ENCODE measurements around the gene CAB39. TPM values are rescaled to one million over a fixed set of nuclear protein-coding genes. Genes with fewer than 3 reads are reported as not detected.
A peak's percentile ranks its signal among the peaks of the same experiment; 100 is the strongest.

Gene CAB39
- total RNA-seq, 1 donor, result 53.2 TPM

DNA sequence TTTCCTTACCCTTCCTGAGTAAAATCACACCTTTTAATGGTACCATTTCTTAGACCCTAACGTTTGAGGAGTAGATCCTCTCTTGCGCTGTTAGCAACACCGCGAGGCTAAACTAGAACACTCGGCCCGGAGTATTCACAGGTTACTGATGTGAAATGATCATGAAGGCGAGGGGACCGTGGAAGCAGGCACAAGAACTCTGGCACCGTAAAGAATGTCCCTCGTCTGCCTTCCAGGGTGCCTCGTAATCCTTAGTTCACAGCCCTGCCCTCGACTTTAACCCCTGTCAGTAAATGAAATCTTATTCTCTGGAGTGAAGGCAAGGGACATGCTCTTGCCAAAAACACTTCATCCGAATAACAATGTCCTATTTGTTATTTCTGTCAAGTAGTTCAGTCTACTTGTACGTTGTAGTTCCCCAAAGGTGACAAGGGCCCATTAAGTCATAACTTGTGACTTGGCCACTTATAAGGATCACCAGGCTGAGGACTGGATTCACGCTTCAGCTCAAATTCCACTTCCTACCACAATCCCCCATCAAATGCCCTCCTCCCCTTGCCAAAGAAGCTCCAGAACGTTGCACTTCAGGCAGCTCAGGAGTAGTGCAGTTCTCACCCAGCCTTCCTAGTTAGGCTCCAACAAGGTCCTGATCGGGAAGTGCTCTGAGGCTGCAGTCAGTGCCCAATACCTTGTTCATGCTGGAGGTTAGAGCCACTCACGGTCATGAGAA is 108.8 kb downstream of the CAB39 start:
- no peak overlapping the region for H2AFZ ChIP-seq (ENCODE audit: low read length)
- no peak overlapping the region for H3K27ac ChIP-seq (ENCODE audit: low read depth, low read length)
- H3K27me3 ChIP-seq (ENCODE audit: insufficient read depth, low read length), result peaks cover 9% of the 10 kb centered on the region
- no peaks in the 10 kb centered on the region for H3K9me3 ChIP-seq (ENCODE audit: low read depth, low read length)
- H3K4me1 ChIP-seq (ENCODE audit: insufficient read depth, low read length), result no peaks in the 10 kb centered on the region
- H3K4me3 ChIP-seq (ENCODE audit: insufficient read depth, low read length), result no peak overlapping the region
- DNase-seq (ENCODE audit: insufficient read length, low spot score, missing footprints), result no peak
- no peaks in the 10 kb centered on the region for H3K79me2 ChIP-seq (ENCODE audit: insufficient read depth, low read length)
- TF ChIP-seq, protein P1, sequence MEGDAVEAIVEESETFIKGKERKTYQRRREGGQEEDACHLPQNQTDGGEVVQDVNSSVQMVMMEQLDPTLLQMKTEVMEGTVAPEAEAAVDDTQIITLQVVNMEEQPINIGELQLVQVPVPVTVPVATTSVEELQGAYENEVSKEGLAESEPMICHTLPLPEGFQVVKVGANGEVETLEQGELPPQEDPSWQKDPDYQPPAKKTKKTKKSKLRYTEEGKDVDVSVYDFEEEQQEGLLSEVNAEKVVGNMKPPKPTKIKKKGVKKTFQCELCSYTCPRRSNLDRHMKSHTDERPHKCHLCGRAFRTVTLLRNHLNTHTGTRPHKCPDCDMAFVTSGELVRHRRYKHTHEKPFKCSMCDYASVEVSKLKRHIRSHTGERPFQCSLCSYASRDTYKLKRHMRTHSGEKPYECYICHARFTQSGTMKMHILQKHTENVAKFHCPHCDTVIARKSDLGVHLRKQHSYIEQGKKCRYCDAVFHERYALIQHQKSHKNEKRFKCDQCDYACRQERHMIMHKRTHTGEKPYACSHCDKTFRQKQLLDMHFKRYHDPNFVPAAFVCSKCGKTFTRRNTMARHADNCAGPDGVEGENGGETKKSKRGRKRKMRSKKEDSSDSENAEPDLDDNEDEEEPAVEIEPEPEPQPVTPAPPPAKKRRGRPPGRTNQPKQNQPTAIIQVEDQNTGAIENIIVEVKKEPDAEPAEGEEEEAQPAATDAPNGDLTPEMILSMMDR (IDR thresholded peaks at IDR 0.05; ENCODE audit: extremely low read depth, low read depth, low read length), result no peak
- H3K36me3 ChIP-seq (ENCODE audit: insufficient read depth, low read length), result peaks cover 25% of the 10 kb centered on the region
- no peak overlapping the region for H3K4me2 ChIP-seq (ENCODE audit: insufficient read depth, low read length)
- peaks cover 3% of the 10 kb centered on the region for H4K20me1 ChIP-seq (ENCODE audit: insufficient read depth, low read length)

- H4K20me1 ChIP-seq (ENCODE audit: insufficient read depth, low read length), result peaks cover 3% of the 10 kb centered on the region
- peaks cover 16% of the 10 kb centered on the region for H3K27me3 ChIP-seq (ENCODE audit: insufficient read depth, low read length)
- no peak overlapping the region for H3K4me3 ChIP-seq (ENCODE audit: insufficient read depth, low read length)
- TF ChIP-seq, protein P1 (IDR thresholded peaks at IDR 0.05; ENCODE audit: extremely low read depth, low read depth, low read length), result no peak
- H3K27ac ChIP-seq (ENCODE audit: low read depth, low read length), result no peak overlapping the region
- no peak for DNase-seq (ENCODE audit: insufficient read length, low spot score, missing footprints)
- H3K36me3 ChIP-seq (ENCODE audit: insufficient read depth, low read length), result peaks cover 22% of the 10 kb centered on the region
- no peak overlapping the region for H3K4me2 ChIP-seq (ENCODE audit: insufficient read depth, low read length)
- no peak overlapping the region for H2AFZ ChIP-seq (ENCODE audit: low read length)
- no peaks in the 10 kb centered on the region for H3K79me2 ChIP-seq (ENCODE audit: insufficient read depth, low read length)
- no peaks in the 10 kb centered on the region for H3K4me1 ChIP-seq (ENCODE audit: insufficient read depth, low read length)
- no peaks in the 10 kb centered on the region for H3K9me3 ChIP-seq (ENCODE audit: low read depth, low read length)
These were observed 109.4 kb downstream of the CAB39 start for GRCh38 chr2:230821991-230822520.

DNA sequence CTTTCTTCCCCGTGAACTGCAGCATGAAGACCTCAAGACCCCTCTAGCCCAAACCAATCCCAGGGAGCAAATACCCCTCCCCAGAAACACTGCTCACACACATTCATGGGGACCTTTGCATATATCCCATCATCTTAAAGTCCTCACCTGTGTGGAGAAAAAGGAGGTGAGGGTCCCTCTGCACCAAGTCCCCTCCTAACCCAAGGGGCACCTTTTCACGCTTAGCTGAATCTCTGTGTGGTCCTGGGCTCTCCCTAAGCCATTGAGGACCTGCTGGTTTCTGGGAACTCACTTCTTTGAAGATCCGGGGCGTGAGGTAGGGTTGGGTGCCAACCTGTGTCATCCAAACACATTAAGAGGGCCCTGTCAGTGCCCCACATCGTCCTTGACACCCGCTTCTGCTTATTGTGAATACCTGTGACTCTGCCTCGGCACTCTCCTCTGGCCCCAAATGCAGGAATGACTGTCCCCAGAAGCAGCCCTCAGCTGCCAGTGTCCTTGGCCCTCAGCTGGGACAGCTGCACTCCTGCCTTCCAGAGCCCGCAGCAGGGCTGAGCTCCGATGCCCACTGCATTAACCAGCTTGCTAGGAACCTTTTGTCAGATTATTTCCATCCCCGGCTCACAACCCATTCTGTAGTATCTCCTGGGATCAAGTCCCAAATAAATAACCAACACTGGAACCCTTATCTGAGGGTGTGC is 110.8 kb downstream of the CAB39 start:
- H3K4me2 ChIP-seq (ENCODE audit: insufficient read depth, low read length), result peak overlapping the region; percentile 71
- peaks cover 3% of the 10 kb centered on the region for H4K20me1 ChIP-seq (ENCODE audit: insufficient read depth, low read length)
- no peak overlapping the region for H3K27ac ChIP-seq (ENCODE audit: low read depth, low read length)
- no peaks in the 10 kb centered on the region for H3K79me2 ChIP-seq (ENCODE audit: insufficient read depth, low read length)
- H3K4me1 ChIP-seq (ENCODE audit: insufficient read depth, low read length), result no peaks in the 10 kb centered on the region
- TF ChIP-seq, protein P1 (IDR thresholded peaks at IDR 0.05; ENCODE audit: extremely low read depth, low read depth, low read length), result no peak
- no peak overlapping the region for H3K4me3 ChIP-seq (ENCODE audit: insufficient read depth, low read length)
- no peak overlapping the region for H2AFZ ChIP-seq (ENCODE audit: low read length)
- no peaks in the 10 kb centered on the region for H3K9me3 ChIP-seq (ENCODE audit: low read depth, low read length)
- peaks cover 10% of the 10 kb centered on the region for H3K36me3 ChIP-seq (ENCODE audit: insufficient read depth, low read length)
- no peak for DNase-seq (ENCODE audit: insufficient read length, low spot score, missing footprints)
- peaks cover 25% of the 10 kb centered on the region for H3K27me3 ChIP-seq (ENCODE audit: insufficient read depth, low read length)

DNA sequence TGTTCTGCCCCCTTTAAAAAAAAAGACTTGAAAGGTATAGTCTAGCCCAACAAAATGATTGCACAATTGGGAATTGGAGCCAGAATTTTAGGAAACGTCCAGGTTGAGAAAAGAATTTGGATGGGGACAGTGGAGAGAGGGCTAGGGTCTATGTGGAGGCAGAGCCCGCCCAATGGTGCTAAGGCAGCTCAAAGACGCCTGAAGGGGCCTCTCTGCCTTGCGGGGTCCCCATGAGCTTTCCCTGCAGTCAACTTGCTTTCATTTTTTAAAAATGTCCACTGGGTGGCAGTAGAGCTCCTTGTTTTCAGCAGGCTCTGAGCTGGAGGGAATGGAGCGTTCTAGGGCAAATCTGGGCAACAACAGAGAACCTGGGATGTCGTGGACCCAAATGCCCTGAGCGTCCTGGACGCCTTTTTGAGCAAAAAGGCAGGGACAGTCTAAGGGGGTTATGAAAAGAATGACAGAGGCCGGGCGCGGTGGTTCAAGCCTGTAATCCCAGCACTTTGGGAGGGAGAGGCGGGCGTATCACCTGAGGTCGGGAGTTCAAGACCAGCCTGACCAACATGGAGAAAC is 111.8 kb downstream of the CAB39 start:
- H4K20me1 ChIP-seq (ENCODE audit: insufficient read depth, low read length), result peaks cover 3% of the 10 kb centered on the region

More for the DNA sequence above, 111.8 kb downstream of the CAB39 start:
- no peaks in the 10 kb centered on the region for H3K4me1 ChIP-seq (ENCODE audit: insufficient read depth, low read length)
- DNase-seq (ENCODE audit: insufficient read length, low spot score, missing footprints), result peak; percentile 95
- no peak overlapping the region for H3K27ac ChIP-seq (ENCODE audit: low read depth, low read length)
- TF ChIP-seq, protein P1 (IDR thresholded peaks at IDR 0.05; ENCODE audit: extremely low read depth, low read depth, low read length), result peak; percentile 71
- peak overlapping the region; percentile 45 for H2AFZ ChIP-seq (ENCODE audit: low read length)
- no peaks in the 10 kb centered on the region for H3K36me3 ChIP-seq (ENCODE audit: insufficient read depth, low read length)
- H3K4me2 ChIP-seq (ENCODE audit: insufficient read depth, low read length), result peak overlapping the region; percentile 71
- peaks cover 25% of the 10 kb centered on the region for H3K27me3 ChIP-seq (ENCODE audit: insufficient read depth, low read length)
- no peaks in the 10 kb centered on the region for H3K79me2 ChIP-seq (ENCODE audit: insufficient read depth, low read length)
- peak overlapping the region; percentile 51 for H3K4me3 ChIP-seq (ENCODE audit: insufficient read depth, low read length)
- H3K9me3 ChIP-seq (ENCODE audit: low read depth, low read length), result no peaks in the 10 kb centered on the region

Measured in osteoblast (primary cell).